Ishikawa (cell line): Measurements from ENCODE around the gene CCDC73.
A peak's percentile ranks its signal among the peaks of the same experiment; 100 is the strongest.

Source experiments
- CEBPB ChIP-seq: IDR thresholded peaks from 2 replicates; pipeline ENCODE4 v1.6.1; 2012
- CREB1 ChIP-seq: IDR thresholded peaks from 2 replicates; pipeline ENCODE4 v1.6.1; 2012; ENCODE audit warnings: low read depth
- EGR1 ChIP-seq: IDR thresholded peaks from 2 replicates; pipeline ENCODE4 v1.6.1; 2012
- EP300 ChIP-seq: IDR thresholded peaks from 2 replicates; pipeline ENCODE4 v1.6.1; 2012; ENCODE audit warnings: borderline replicate concordance
- FOXM1 ChIP-seq: IDR thresholded peaks from 2 replicates; pipeline ENCODE4 v1.6.1; 2012; ENCODE audit warnings: low read depth, borderline replicate concordance
- NFIC ChIP-seq: IDR thresholded peaks from 2 replicates; pipeline ENCODE4 v1.6.1; 2012
- RAD21 ChIP-seq: IDR thresholded peaks from 2 replicates; pipeline ENCODE4 v1.6.1; 2012; ENCODE audit warnings: low read depth
- TAF1 ChIP-seq: IDR thresholded peaks from 2 replicates; pipeline ENCODE4 v1.6.1; 2012; ENCODE audit warnings: low read depth, mild to moderate bottlenecking
- TCF12 ChIP-seq: IDR thresholded peaks from 2 replicates; pipeline ENCODE4 v1.6.1; 2012; ENCODE audit warnings: low read depth
- TEAD4 ChIP-seq: IDR thresholded peaks from 2 replicates; pipeline ENCODE4 v1.6.1; 2012
- YY1 ChIP-seq: IDR thresholded peaks from 2 replicates; pipeline ENCODE4 v1.6.1; 2012; ENCODE audit warnings: low read depth
- ZBTB7A ChIP-seq: IDR thresholded peaks from 2 replicates; pipeline ENCODE4 v1.6.1; 2012; ENCODE audit warnings: low read depth
- TF ChIP-seq, protein P1 (sequence below): IDR thresholded peaks from 2 replicates; pipeline ENCODE4 v1.6.1; 2012
- TF ChIP-seq, protein P2 (sequence below): IDR thresholded peaks from 2 replicates; pipeline ENCODE4 v1.6.1; 2012
- TF ChIP-seq, protein P3 (sequence below): IDR thresholded peaks from 2 replicates; pipeline ENCODE4 v1.6.1; 2012; ENCODE audit warnings: low read depth, mild to moderate bottlenecking

The CCDC73 gene

DNA sequence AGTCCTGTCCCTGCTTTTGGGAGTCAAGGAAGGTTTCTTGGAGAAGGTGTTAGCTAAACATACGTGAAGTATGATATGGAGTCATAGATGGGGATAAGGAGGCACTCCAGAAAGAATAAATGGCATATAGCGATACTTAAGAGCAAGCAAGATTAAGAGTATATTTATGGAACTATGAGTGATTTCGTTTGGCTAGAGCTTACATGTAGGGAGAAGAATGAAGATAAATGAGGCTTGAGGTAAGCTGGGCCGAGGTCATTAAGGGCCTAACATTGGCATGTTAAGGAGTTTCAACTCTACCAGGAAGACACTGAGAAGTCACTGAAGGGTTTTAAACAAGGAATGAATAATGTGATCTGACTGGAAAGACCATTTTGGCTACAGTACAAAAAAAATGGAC is 177.6 kb downstream of the CCDC73 start:
- no peak for TF ChIP-seq TAF1
- TF ChIP-seq TEAD4, result no peak
- no peak for TF ChIP-seq CEBPB
- TF ChIP-seq, protein P1, sequence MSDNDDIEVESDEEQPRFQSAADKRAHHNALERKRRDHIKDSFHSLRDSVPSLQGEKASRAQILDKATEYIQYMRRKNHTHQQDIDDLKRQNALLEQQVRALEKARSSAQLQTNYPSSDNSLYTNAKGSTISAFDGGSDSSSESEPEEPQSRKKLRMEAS, result no peak

DNA sequence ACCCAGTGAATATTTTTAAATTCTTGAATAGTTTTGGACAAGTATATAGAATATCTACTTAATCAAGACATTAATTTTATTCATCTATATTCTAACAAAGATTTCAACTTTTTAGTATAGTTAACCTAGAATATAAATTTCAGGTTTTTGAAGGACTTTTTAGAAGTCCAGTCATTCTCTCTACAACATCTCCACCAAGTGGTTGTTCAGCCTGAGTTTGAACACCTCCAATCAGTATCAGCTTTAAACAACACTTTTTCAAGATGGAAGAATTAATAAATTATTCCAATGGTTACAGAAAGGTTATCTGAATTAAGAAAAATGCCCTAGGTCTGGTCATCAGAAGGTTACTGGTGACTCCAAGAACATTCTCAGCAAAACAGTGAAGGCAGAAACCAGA is 179.0 kb downstream of the CCDC73 start:
- TF ChIP-seq EP300 (no peak), CEBPB (no peak), TEAD4 (no peak), NFIC (no peak), TAF1 (no peak), YY1 (no peak), RAD21 (peak; percentile 39)

DNA sequence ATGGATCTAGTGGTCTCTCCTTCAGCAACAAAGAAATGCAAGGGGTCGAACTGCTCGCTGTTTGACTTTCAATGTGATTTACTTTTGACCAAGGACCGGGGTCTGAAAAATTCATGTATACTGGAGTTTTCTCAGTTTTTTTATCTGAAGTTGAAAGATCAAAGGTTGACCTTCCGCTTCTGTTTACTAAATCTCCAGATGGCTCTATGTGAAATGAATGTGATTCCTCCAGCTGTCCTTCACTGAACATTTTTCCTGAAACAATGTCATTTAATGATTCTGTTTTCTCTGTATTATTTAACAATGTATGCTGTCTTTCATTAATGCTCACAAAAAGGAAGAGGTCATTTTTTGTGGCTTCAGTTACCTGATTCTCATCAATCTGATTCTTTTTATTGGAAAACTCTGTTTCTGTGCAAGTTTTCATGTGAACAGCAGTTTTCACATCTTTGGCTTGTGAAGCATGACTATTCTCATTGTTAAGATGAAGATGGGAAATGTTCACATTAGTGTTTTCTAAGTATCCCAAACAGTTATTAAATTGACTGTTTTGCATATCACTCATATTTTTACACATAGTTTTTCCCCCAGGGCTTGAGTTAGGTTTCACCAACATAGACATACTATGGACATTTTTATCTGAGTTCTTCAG is 180.8 kb downstream of the CCDC73 start:
- TF ChIP-seq TEAD4 (no peak), EGR1 (no peak), TCF12 (no peak), RAD21 (no peak), CEBPB (no peak), ZBTB7A (no peak), CREB1 (no peak), NFIC (no peak), EP300 (no peak), TAF1 (no peak)
- TF ChIP-seq, protein P2, sequence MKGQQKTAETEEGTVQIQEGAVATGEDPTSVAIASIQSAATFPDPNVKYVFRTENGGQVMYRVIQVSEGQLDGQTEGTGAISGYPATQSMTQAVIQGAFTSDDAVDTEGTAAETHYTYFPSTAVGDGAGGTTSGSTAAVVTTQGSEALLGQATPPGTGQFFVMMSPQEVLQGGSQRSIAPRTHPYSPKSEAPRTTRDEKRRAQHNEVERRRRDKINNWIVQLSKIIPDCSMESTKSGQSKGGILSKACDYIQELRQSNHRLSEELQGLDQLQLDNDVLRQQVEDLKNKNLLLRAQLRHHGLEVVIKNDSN, result no peak
- TF ChIP-seq, protein P1, result no peak
- TF ChIP-seq, protein P3, sequence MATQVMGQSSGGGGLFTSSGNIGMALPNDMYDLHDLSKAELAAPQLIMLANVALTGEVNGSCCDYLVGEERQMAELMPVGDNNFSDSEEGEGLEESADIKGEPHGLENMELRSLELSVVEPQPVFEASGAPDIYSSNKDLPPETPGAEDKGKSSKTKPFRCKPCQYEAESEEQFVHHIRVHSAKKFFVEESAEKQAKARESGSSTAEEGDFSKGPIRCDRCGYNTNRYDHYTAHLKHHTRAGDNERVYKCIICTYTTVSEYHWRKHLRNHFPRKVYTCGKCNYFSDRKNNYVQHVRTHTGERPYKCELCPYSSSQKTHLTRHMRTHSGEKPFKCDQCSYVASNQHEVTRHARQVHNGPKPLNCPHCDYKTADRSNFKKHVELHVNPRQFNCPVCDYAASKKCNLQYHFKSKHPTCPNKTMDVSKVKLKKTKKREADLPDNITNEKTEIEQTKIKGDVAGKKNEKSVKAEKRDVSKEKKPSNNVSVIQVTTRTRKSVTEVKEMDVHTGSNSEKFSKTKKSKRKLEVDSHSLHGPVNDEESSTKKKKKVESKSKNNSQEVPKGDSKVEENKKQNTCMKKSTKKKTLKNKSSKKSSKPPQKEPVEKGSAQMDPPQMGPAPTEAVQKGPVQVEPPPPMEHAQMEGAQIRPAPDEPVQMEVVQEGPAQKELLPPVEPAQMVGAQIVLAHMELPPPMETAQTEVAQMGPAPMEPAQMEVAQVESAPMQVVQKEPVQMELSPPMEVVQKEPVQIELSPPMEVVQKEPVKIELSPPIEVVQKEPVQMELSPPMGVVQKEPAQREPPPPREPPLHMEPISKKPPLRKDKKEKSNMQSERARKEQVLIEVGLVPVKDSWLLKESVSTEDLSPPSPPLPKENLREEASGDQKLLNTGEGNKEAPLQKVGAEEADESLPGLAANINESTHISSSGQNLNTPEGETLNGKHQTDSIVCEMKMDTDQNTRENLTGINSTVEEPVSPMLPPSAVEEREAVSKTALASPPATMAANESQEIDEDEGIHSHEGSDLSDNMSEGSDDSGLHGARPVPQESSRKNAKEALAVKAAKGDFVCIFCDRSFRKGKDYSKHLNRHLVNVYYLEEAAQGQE, result no peak

DNA sequence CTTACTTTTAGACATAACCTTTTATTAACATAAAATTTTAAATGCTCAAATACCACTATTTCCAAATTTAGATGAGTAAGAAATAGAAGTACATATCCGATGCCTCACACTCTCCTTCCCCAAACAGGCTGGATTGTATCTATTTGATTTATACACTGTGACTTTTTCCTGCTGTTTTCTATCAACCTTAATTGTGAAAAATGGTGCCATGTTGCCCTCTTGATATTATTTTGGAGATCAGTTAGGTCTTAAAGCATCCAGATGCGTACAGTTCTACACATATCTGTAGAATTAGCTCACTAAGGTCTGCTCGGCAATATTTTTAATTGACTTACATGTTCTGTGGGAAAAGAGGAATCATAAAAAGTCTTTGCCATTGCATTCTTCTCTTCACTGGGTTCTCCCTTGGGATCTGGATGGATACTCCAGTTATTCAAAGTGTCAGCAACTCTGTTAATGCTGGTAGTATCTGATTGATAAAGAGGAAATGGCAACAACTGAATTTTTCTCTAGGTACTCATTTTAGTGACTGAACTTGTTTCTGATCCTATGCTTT is 183.6 kb downstream of the CCDC73 start:
- TF ChIP-seq, protein P2, result no peak

DNA sequence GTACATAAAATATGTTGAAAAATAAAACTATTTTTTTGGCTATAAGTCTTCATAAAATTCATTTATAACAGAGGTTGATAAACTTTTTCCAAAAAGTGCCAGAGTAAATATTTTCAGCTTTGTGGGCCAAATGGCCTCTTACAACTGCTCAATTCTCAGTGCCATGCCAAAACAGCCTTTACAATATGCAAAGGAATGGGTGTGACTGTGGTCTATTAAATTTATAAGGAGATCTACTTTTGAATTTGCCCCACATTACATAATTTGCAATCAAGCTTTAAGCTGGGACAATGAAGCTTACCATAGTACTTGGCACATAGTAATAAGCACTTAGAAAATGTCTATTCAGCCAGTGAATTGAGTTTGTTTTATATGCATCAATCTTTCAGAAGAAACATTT is 188.2 kb downstream of the CCDC73 start:
- no peak for TF ChIP-seq NFIC
- TF ChIP-seq FOXM1, result no peak
- no peak for TF ChIP-seq CREB1
- TF ChIP-seq TCF12, result no peak
- TF ChIP-seq CEBPB, result no peak
- TF ChIP-seq ZBTB7A, result no peak
- TF ChIP-seq, protein P1, result no peak
- TF ChIP-seq, protein P2, result no peak

DNA sequence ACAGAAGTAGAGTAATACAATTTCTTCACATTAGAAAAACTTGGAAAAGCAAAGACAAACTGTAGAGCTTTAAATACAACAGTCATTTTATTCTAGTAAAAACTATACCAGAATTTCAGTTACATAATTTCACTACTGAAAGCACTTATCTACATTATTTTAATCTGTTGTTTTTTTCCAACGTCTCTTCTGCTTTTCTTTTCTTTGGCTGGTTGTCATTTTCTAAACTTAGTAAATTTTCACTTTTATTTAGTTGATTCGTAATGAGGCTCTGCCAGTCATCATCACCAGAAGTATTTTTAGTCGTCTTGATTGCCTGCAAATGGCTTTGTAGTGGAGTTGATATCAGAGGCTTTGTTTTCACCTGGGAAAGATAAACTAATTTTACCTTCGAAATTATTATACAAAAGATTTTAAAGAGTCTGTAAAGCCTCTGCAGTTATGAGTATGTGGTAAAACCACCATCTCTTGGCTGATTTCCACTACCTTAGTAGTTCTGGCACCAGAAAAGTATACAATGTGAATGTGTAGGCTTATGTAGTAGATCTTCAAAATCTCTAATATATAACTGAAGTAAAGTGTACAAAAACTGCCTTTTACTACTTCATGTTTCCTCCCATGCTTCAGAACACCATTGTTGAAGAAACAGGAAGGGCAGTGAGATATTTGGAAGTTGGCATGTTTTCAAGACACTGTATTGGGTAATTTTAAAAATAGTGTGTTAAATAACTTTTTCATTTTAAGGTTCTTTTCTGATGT is 191.6 kb downstream of the CCDC73 start:
- no peak for TF ChIP-seq TEAD4
- TF ChIP-seq YY1, result no peak
- TF ChIP-seq CREB1, result no peak
- no peak for TF ChIP-seq RAD21
- TF ChIP-seq ZBTB7A, result no peak
- no peak for TF ChIP-seq TAF1
- no peak for TF ChIP-seq EP300
- TF ChIP-seq, protein P3, result no peak
- no peak for TF ChIP-seq FOXM1
- no peak for TF ChIP-seq EGR1
- TF ChIP-seq, protein P2, result no peak
- TF ChIP-seq, protein P1, result no peak
- no peak for TF ChIP-seq TCF12
